ENCODE measurements around the gene SMYD3.

The SMYD3 gene

GRCh38 chr1:246216906-246217305 is 290.2 kb downstream of the SMYD3 start:
- DNase-seq (ENCODE audit: low spot score): no peak

GRCh38 chr1:246215510-246215903 is 291.6 kb downstream of the SMYD3 start:
- DNase-seq (ENCODE audit: low spot score): no peak

- DNase-seq (ENCODE audit: low spot score): no peak
These were observed 292.2 kb downstream of the SMYD3 start for GRCh38 chr1:246214708-246215509.

GRCh38 chr1:246213947-246214346 is 293.1 kb downstream of the SMYD3 start:
- DNase-seq (ENCODE audit: low spot score): no peak

- DNase-seq (ENCODE audit: low spot score): no peak
These were observed 293.6 kb downstream of the SMYD3 start for GRCh38 chr1:246213502-246213901.

GRCh38 chr1:246213036-246213435 is 294.0 kb downstream of the SMYD3 start:
- no peak for DNase-seq (ENCODE audit: low spot score)

GRCh38 chr1:246212013-246212412 is 295.1 kb downstream of the SMYD3 start:
- no peak for DNase-seq (ENCODE audit: low spot score)

- DNase-seq (ENCODE audit: low spot score): peak; percentile 41
These were observed 296.3 kb downstream of the SMYD3 start for GRCh38 chr1:246210756-246211155.

GRCh38 chr1:246208105-246208504 is 299.0 kb downstream of the SMYD3 start:
- DNase-seq (ENCODE audit: low spot score): no peak

- no peak for DNase-seq (ENCODE audit: low spot score)
These were observed 303.9 kb downstream of the SMYD3 start for GRCh38 chr1:246203180-246203579.

- DNase-seq (ENCODE audit: low spot score): no peak
These were observed 306.3 kb downstream of the SMYD3 start for GRCh38 chr1:246200738-246201137.

- DNase-seq (ENCODE audit: low spot score): no peak
These were observed 306.9 kb downstream of the SMYD3 start for GRCh38 chr1:246200225-246200624.

- DNase-seq (ENCODE audit: low spot score): no peak
These were observed 307.9 kb downstream of the SMYD3 start for GRCh38 chr1:246199086-246199645.

GRCh38 chr1:246198115-246198816 is 308.8 kb downstream of the SMYD3 start:
- DNase-seq (ENCODE audit: low spot score): no peak

GRCh38 chr1:246197076-246197475 is 310.0 kb downstream of the SMYD3 start:
- DNase-seq (ENCODE audit: low spot score): no peak

- no peak for DNase-seq (ENCODE audit: low spot score)
These were observed 311.8 kb downstream of the SMYD3 start for GRCh38 chr1:246195296-246195695.

- no peak for DNase-seq (ENCODE audit: low spot score)
These were observed 313.5 kb downstream of the SMYD3 start for GRCh38 chr1:246193537-246193936.

- no peak for DNase-seq (ENCODE audit: low spot score)
These were observed 318.0 kb downstream of the SMYD3 start for GRCh38 chr1:246189126-246189525.

GRCh38 chr1:246187834-246188372 is 319.2 kb downstream of the SMYD3 start:
- DNase-seq (ENCODE audit: low spot score): no peak

GRCh38 chr1:246184503-246184902 is 322.6 kb downstream of the SMYD3 start:
- DNase-seq (ENCODE audit: low spot score): no peak

GRCh38 chr1:246182149-246182851 is 324.8 kb downstream of the SMYD3 start:
- DNase-seq (ENCODE audit: low spot score): no peak

- DNase-seq (ENCODE audit: low spot score): no peak
These were observed 325.8 kb downstream of the SMYD3 start for GRCh38 chr1:246181241-246181640.

All from SK-N-DZ (cell line).